GM18508 (cell line): Measurements from ENCODE around the gene PXMP2.
"Not testable (repeated sequence)": the region's sequence is repeated elsewhere in the genome, so short reads cannot be mapped to it uniquely, and the experiment has no call there.

ENCODE experiments used
- ATAC-seq: cut with Tn5 transposase; IDR thresholded peaks from one replicate; pipeline ENCODE4 v1.9.1; 2021; ENCODE audit warnings: moderate number of reproducible peaks; ENCODE audit not compliant: insufficient read depth, unreplicated experiment

The PXMP2 gene

DNA sequence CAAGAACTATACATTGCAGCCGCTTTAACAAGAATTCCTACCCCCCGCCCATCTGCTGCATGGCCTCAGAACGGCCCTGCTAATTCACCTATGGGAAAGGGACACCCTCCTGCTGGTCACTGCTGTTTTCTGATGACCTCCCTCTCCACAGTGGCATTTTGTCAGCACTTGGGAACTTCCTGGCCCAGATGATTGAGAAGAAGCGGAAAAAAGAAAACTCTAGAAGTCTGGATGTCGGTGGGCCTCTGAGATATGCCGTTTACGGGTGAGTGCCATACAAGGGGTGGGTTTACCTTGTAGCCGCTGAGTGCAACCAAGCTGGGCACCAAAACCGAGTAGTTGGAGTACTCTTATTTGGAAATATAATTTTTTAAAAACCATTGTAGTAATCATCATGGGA lies 2.7 kb downstream of the PXMP2 start:
- ATAC-seq = no peak

- ATAC-seq = not testable (repeated sequence)
Observed at GRCh38 chr12:132692030-132692429, 4.6 kb downstream of the PXMP2 start.

- not testable (repeated sequence) for ATAC-seq
Observed at GRCh38 chr12:132694888-132695287, 7.5 kb downstream of the PXMP2 start.

- ATAC-seq = no peak
Observed at GRCh38 chr12:132695431-132695830, 8.0 kb downstream of the PXMP2 start.

DNA sequence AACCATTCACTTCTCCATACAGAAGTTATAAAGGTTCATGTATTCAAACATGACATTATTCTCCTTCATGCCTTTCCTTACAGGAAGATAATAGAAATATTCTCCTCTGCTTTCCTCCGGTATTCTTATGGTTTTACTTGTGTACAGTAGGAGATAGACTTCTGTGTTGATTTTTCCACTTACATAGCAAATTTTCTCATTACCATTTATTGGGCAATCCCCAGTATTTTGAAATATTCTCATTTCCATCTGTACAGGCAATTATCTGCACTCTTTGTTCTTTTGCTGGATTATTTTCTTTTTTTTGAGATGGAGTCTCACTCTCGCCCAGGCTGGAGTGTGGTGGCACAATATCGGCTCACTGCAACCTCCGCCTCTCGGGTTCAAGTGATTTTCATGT lies 11.0 kb downstream of the PXMP2 start:
- no peak for ATAC-seq

- ATAC-seq = no peak
Observed at GRCh38 chr12:132700212-132700822, 12.9 kb downstream of the PXMP2 start.

GRCh38 chr12:132702640-132703039 lies 15.3 kb downstream of the PXMP2 start:
- ATAC-seq = no peak

- no peak for ATAC-seq
Observed at GRCh38 chr12:132703641-132704040, 16.3 kb downstream of the PXMP2 start.

- no peak for ATAC-seq
Observed at GRCh38 chr12:132707241-132707640, 19.9 kb downstream of the PXMP2 start.

DNA sequence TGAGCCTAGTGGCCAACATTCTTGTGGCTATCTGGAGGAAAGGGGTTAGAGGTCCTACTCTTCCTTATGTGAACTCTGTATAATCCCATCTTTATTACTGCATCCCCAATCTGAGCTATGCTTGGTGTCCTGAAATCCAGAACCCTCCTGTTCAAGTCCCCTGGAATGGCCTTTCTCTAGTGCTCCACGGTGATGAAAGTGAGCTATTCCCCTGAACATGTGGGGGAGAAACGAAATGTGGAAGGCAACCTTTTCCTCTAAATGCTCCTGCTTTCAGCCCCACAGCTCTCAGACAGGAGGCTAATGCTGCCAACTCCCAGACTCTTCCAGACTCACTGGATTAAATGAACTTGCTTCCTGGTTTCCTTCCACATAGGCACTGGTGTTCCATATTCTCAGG lies 20.8 kb downstream of the PXMP2 start:
- no peak for ATAC-seq

GRCh38 chr12:132710043-132710404 lies 22.6 kb downstream of the PXMP2 start:
- peak; percentile 15 for ATAC-seq

DNA sequence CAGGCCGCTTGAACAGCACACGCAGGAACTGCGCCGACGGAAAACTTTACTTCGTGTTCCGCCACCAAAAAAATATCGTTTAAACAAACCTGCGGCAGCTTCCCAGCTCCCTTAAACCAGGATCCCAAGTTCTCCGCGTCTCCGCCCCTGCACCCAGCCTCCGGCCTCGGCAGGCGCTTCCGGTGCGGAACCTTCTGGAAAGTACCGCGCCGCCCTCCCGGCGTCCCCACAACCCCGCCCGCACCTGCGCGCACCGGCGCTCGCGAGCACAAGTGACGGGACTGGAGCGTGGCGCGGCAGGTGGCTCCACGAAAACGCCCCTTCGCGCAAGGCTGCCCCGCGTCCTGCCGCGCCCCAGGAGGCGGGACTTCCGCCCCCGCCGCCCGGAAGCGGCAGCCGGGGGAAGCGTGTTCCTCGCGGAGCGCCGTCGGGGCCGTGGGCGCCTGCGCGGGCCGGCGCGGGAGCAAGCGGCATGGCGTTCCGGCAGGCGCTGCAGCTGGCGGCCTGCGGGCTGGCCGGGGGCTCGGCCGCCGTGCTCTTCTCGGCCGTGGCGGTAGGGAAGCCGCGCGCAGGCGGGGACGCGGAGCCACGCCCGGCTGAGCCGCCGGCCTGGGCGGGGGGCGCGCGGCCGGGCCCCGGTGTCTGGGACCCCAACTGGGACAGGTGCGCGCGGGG lies 23.2 kb downstream of the PXMP2 start, which contains the start of gene PGAM5:
Gene PGAM5 (plus strand): TSS at position 438 of the 675 bp plus-strand sequence. CDS start 35 bp downstream, at position 473.
- ATAC-seq = peak; percentile 46

GRCh38 chr12:132711080-132711843 lies 23.9 kb downstream of the PXMP2 start:
- no peak for ATAC-seq

DNA sequence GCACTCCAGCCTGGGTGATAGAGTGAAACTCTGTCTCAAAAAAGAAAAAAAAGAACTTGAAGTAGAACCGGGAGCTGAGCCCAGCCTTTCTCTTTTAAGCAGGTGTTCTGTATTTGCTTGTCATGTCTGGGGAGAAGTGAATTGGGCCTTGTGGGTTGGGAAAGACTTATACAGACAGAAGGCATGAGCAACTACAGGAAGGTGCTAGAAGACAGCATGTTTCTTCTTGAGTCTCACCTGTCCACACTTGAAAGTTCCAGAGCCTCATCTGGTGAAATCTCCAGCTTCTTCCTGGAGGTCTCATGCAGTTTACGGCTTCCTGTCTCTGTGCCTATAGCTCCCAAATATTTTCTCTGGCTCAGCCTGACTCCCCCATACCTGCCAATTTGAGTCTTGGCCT lies 25.7 kb downstream of the PXMP2 start:
- ATAC-seq = no peak

GRCh38 chr12:132715874-132716273 lies 28.5 kb downstream of the PXMP2 start:
- ATAC-seq = no peak

DNA sequence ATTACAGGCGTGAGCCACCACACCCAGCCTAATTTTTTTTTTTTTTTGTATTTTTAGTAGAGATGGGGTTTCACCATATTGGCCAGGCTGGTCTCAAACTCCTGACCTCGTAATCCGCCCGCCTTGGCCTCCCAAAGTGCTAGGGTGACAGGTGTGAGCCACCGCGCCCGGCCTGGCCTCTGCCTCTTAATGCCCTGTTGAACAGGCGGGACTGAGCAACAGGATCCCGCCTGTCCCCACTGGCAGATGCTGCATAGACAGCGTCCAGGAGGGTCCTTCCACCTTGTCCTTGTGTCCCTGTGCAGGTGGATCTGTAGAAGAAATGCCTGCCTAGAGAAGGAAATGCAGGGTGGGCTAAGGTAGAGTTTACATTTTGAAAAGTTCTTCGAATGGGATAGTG lies 29.0 kb downstream of the PXMP2 start:
- no peak for ATAC-seq

DNA sequence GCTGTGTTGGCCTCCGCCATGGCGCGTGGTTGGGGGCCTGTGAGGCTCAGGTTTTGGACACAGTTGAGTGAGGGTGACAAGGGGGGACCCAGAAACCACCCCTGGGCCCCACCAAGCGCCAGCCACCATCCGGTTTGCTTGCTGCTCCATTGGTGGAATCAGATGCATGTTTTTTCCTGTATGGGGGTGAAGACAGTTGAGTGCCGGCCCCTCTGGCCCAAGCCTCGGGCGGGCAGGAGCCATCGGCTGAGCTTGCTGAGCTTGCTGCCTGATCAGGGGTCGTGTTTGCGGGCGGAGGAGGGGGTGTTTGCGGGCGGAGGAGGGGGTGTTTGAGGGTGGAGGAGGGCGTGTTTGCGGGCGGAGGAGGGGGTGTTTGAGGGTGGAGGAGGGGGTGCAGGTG lies 29.6 kb downstream of the PXMP2 start:
- ATAC-seq = no peak

DNA sequence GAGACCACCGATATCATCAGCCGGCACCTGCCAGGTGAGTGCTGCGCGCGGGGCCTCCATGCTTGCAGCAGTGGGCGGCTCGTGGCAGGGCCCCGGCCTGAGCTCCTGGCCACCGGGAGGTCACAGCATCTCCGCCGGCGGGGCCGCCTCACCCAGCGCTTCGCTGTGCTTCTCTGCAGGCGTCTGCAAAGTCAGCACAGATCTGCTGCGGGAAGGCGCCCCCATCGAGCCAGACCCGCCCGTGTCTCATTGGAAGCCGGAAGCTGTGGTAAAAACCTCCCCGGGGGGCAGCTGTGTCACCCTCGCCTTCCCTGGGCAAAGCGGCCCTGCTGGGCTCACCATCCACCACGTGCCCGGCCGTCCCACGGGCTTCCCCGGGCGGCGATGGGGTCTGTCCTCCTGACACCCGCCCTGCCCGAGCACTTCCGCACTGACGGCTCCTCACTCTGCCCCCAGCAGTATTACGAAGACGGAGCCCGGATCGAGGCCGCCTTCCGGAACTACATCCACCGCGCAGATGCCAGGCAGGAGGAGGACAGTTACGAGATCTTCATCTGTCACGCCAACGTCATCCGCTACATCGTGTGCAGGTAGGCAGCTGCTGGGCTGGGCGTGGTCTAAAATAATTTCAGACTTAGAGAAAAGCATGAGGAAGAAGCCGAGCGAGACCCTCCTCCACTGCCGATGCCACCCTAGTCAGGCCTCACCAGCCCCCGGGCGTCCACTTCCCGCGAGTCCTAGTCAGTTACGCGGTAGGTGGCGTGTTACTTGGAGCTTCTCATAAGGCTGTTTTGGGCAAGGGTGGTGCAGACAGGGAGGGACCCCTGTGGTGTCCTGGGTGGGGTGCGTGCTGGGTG lies 30.4 kb downstream of the PXMP2 start:
- no peak for ATAC-seq

DNA sequence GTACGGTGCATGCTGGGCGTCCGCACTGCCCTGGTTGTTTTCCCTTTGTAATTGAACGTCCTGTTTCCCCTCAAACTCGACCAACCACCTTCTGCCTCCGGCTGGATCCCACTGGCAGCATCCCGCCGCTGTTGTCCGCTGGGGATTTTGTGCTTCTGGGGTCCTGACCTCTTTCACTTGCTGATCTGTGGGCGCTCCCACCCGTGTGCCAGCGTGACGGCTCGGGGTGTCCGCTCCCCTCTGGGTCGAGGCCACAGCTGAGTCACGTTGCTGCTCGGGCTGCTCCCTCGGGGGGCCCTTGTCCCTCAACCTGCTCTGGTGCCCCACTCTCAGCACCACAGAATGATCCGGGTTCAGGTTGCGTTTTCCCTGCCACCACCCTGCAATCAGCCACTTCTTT lies 31.3 kb downstream of the PXMP2 start:
- ATAC-seq = no peak

DNA sequence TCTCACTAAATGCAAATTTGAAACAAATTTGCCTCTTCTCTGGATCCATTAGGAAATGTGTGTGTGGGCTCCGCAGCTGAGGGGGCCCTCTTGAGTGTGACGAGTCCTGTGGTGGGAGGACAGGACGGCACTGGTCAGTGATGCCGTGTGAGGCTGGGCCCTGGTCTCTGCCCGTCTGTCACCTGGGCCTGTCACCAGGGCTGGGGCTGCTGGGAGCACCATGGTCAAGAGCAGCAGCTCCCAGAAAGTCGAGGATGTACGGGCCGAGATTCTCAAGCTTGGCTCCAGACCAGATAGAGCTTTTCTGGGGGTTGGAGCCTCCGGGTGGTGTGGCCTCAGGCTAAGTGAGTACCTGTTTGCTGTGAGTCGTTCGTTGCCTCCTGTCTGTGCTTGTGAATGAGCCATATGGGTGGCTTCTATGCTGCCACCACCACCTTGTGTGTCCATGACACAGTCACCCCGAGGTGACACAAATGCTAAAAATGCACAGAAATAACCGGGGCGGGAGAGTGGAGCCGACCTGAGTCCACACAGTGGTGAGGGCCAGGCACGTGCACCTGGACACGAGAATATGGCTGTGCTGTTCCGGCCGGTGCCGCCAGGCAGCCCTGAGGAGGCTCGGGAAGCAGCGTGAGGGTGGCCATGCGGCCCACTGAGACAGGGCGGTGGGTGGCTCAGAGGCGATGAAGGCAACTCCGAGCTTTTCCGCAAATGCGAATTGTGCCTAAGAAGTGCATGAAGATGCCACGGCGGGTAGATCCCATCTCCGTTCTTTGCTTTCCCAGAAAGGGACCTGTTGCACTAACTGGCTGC lies 32.0 kb downstream of the PXMP2 start:
- no peak for ATAC-seq
